MM.1S (cell line): ENCODE measurements around the gene SALL4.

Source experiments
- EZH2 ChIP-seq: fragments of 300-600 bp; sonication (generic); optimal IDR thresholded peaks from 2 replicates; pipeline ENCODE3; 2017; ENCODE audit warnings: low read depth, mild to moderate bottlenecking, antibody characterized with exemption, low read length, mixed read lengths
- TF ChIP-seq, protein P1 (sequence below): fragments of 300-600 bp; sonication (generic); IDR thresholded peaks from 2 replicates; pipeline ENCODE4 v1.5.1; 2016; ENCODE audit warnings: antibody characterized with exemption, low read length, mixed read lengths

- TF ChIP-seq, protein P1, sequence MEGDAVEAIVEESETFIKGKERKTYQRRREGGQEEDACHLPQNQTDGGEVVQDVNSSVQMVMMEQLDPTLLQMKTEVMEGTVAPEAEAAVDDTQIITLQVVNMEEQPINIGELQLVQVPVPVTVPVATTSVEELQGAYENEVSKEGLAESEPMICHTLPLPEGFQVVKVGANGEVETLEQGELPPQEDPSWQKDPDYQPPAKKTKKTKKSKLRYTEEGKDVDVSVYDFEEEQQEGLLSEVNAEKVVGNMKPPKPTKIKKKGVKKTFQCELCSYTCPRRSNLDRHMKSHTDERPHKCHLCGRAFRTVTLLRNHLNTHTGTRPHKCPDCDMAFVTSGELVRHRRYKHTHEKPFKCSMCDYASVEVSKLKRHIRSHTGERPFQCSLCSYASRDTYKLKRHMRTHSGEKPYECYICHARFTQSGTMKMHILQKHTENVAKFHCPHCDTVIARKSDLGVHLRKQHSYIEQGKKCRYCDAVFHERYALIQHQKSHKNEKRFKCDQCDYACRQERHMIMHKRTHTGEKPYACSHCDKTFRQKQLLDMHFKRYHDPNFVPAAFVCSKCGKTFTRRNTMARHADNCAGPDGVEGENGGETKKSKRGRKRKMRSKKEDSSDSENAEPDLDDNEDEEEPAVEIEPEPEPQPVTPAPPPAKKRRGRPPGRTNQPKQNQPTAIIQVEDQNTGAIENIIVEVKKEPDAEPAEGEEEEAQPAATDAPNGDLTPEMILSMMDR: no peak
- TF ChIP-seq EZH2: no peak
These were observed 29.5 kb upstream of the SALL4 start for GRCh38 chr20:51831866-51832265.
